HL-60/S4 (cell line): ENCODE data around the gene LIFR.
"Not testable (repeated sequence)": the region's sequence is repeated elsewhere in the genome, so short reads cannot be mapped to it uniquely, and the experiment has no call there.

Source experiments
- in situ Hi-C: fragments of 300-500 bp; cut with MboI; formaldehyde crosslinking; loops from 2 replicates; pipeline ENCODE4 v1.14.3; 2022; ENCODE audit warnings: low sequenced_read_pairs

LIFR gene

GRCh38 chr5:38556599-38557307 is at the start of gene LIFR:
Gene LIFR (minus strand): TSS chr5:38556646. CDS start chr5:38530647, 25,999 bp downstream.
- in situ Hi-C loops = no loop called here

GRCh38 chr5:38605610-38606009 is 49.2 kb upstream of the LIFR start:
- in situ Hi-C loops = no loop called here

GRCh38 chr5:38603691-38604090 is 47.2 kb upstream of the LIFR start:
- in situ Hi-C loops = no loop called here

GRCh38 chr5:38602641-38603040 is 46.2 kb upstream of the LIFR start:
- in situ Hi-C loops = no loop called here

GRCh38 chr5:38601863-38602298 is 45.4 kb upstream of the LIFR start:
- in situ Hi-C loops = no loop called here

GRCh38 chr5:38601133-38601862 is 44.9 kb upstream of the LIFR start:
- in situ Hi-C loops = no loop called here

- in situ Hi-C loops = no loop called here
These were observed 44.0 kb upstream of the LIFR start for GRCh38 chr5:38600329-38601045.

- in situ Hi-C loops = not testable (repeated sequence)
These were observed 43.3 kb upstream of the LIFR start for GRCh38 chr5:38599751-38600150.

- in situ Hi-C loops = no loop called here
These were observed 42.7 kb upstream of the LIFR start for GRCh38 chr5:38598994-38599617.

- in situ Hi-C loops = no loop called here
These were observed 42.0 kb upstream of the LIFR start for GRCh38 chr5:38598296-38598993.

GRCh38 chr5:38596981-38597380 is 40.5 kb upstream of the LIFR start:
- in situ Hi-C loops = no loop called here

GRCh38 chr5:38595132-38595745 is 38.8 kb upstream of the LIFR start:
- in situ Hi-C loops = no loop called here

GRCh38 chr5:38593959-38594358 is 37.5 kb upstream of the LIFR start:
- in situ Hi-C loops = no loop called here

- in situ Hi-C loops = no loop called here
These were observed 35.0 kb upstream of the LIFR start for GRCh38 chr5:38591523-38591849.

- in situ Hi-C loops = no loop called here
These were observed 34.5 kb upstream of the LIFR start for GRCh38 chr5:38590838-38591522.

- in situ Hi-C loops = no loop called here
These were observed 33.2 kb upstream of the LIFR start for GRCh38 chr5:38589629-38590028.

- in situ Hi-C loops = no loop called here
These were observed 29.4 kb upstream of the LIFR start for GRCh38 chr5:38585816-38586215.

GRCh38 chr5:38583500-38583899 is 27.1 kb upstream of the LIFR start:
- in situ Hi-C loops = no loop called here

- in situ Hi-C loops = no loop called here
These were observed 26.5 kb upstream of the LIFR start for GRCh38 chr5:38582975-38583319.
